ENCODE measurements around the gene NPAT.

Gene NPAT

DNA sequence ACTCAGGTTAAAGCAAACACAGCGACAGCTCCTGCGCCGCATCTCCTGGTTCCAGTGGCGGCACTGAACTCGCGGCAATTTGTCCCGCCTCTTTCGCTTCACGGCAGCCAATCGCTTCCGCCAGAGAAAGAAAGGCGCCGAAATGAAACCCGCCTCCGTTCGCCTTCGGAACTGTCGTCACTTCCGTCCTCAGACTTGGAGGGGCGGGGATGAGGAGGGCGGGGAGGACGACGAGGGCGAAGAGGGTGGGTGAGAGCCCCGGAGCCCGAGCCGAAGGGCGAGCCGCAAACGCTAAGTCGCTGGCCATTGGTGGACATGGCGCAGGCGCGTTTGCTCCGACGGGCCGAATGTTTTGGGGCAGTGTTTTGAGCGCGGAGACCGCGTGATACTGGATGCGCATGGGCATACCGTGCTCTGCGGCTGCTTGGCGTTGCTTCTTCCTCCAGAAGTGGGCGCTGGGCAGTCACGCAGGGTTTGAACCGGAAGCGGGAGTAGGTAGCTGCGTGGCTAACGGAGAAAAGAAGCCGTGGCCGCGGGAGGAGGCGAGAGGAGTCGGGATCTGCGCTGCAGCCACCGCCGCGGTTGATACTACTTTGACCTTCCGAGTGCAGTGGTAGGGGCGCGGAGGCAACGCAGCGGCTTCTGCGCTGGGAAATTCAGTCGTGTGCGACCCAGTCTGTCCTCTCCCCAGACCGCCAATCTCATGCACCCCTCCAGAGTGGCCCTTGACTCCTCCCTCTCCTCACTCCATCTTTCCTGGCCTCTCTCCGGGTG lies at the start of gene NPAT, which contains the start of gene ATM:
TSS of gene NPAT (minus strand) at position 65 of the 774 bp plus-strand sequence. CDS start 102 bp downstream, outside the sequence.
TSS of gene ATM (plus strand) at position 494 of the 774 bp plus-strand sequence. CDS start 4,558 bp downstream, outside the sequence.
- peak; percentile 98 for DNase-seq

DNA sequence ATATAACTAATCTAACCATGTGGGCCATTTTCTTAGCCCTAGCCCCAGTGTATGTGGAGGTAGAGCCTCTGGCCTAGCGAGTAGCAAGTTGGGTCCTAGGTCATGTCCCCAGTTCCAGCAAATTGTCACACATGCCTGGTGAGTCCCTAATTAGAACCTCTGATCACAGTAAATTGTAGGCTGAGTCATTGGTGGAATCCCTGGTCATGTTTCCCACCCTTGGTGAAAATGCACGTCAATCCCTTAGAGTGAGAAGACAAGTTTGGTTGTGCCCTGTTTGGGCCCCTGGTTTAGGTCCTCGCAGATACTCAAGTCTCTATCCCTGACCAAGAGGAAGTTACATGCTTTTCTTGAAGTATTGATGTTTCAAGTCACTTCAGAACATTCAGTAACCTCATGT lies 47.1 kb upstream of the NPAT start:
- no peak for DNase-seq

DNA sequence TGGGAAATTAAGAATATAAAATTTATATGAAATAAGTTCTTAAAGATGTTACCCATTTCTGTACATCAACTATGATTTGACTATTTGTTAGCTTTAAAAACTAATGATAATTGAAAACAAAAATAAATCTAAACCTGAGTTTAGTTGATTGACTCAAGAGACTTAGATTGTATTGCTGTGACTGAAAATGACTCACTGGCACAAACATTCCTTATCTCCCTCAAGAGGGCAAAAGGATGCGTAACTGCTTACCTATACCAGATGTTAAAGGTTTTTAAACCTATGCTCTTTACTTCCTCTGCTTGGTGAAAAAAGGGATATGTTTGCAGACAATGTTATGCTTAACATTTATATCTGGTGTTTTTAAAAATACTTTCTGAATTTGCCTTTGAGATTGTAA lies 30.7 kb upstream of the NPAT start:
- no peak for DNase-seq

DNA sequence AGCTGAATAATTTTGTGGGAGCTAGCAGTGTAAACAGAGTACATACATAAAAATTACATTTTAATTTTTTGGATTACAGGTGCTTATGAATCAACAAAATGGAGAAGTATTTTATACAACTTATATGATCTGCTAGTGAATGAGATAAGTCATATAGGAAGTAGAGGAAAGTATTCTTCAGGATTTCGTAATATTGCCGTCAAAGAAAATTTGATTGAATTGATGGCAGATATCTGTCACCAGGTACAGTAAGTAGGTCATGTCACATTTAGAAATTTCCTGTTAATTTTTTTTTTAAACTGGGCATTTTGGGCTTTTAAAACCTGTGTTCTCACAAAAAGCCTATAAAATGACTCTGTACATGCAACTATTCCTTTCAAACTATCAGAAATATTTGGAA lies 24.4 kb upstream of the NPAT start:
- DNase-seq, result no peak

DNA sequence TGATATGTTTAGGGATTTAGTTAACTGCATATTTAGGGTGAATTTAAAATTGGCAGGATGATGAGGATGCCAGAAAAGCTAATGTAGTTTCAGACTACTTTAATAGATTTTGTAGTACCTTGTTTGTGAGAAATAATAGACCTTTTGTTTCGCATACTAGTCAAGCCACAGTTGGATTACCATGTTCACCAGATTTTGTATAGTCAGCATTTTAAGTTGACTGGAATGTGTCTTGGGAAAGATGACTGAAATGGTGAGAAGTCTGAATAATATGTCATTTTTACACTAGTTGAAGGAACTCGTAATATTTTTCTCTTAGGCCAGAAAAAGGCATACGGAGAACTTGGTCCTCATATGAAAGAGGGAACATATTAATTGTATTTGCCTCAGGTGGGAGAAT lies 23.9 kb upstream of the NPAT start:
- DNase-seq, result no peak

DNA sequence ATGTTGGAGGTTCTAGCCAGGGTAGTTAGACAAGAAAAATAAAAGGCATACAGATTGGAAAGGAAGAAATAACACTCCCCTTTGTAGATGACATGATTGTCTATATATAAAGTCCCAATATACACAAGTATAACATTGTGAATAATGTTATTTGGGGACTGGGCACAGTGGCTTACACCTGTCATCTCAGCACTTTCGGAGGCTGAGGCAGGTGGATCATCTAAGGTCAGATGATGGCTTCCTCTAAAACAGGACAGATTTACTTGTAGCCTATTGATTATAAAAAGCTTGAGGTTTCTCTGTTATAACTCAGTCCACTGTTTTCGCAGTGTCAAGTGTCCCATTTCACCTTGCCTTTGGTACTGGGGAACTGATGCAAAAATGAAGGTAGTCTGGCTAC lies 20.0 kb upstream of the NPAT start:
- DNase-seq, result no peak

DNA sequence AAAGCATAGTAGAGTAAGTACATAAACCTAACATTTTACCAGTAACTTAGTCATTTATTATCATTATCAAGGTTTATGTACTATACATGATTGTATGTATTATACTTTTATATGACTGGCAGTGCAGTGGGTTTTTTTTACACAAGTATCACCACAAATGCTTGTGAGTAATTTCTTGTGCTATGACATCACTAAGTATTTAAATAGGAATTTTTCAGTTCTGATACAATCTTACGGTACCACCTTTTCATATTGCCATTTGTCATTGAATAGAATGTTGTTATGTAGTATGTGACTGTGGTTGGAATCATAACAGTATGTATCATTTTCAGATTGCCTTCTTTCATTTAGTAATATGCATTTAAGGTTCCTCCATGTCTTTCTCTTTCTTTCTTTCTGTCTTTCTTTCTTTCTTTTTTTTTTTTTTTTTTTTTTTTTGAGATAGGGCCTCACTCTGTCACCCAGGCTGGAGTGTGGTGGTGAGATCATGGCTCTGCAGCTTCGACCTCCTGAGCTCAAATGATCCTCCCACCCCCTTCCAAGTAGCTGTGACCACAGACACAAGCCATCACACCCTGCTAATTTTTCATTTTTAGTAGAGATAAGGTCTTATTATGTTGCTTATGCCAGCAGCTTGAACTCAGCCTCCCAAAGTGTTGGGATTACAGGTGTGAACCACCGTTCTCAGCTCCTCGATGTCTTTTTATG lies 19.0 kb upstream of the NPAT start:
- no peak for DNase-seq

DNA sequence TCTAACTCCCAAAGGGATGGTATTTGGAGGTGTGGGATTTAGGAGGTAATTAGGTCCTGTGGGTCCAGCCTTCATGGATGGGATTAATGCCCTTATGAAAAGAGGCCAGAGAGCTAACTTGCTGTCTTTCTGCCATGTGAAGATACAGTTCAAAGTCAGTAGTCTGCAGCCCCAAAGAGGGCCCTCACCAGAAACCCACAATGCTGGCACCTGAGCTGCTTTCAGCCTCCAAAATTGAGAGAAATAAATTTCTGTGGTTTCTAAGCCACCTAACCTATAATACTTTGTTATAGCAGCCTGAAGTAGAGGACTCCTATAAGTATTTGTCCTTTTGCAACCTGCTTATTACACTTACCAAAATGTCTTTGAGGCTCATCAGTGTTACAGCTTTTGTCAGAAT lies 16.6 kb upstream of the NPAT start:
- no peak for DNase-seq

DNA sequence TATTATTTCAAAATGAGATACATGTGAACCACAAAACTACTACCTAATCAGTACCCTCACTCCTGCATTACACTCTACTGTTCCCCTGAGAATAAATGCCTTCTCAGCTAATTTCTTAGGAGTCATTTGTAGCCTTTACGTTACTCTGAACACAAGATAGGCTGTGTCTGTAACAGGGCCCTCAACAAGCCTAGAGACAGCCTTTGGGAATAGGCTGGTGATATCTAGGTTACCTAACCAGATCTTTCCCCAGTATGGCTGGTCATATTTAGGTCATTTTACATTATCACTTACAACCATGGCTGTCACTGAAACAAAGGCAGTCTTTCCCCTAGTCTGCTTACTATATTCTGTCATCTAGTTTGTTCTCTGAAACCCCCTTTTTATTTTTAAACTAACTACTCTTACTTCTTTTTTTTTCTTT lies 14.6 kb upstream of the NPAT start:
- no peak for DNase-seq

DNA sequence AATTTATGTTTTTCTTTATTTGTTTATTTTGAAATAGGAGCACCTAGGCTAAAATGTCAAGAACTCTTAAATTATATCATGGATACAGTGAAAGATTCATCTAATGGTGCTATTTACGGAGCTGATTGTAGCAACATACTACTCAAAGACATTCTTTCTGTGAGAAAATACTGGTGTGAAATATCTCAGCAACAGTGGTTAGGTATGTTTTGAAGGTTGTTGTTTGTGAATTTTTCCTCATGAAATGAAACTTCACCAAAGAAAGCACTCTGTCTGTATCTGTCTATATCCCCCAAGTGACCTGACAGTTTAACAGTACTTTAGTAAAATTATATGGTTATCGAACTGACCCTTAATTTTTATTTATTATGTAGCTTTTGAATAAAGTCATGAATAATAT lies 13.2 kb upstream of the NPAT start:
- DNase-seq, result no peak

DNA sequence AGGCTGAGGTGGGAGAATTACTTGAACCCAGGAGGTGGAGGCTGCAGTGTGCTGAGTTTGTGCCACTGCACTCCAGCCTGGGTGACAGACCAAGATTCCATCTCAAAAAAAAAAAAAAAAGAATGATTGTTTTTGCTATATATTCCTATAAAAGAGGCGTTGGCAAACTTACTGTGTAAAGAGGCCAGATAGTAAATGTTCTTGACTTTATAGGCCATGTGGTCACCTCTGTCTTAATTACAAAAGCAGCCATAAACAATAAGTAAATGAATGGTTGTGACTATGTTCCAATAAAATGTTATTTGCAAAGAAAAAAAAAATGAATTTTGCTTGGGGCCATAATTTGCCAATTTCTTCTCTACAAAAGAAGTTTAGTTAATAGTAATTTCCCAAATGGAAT lies 12.8 kb upstream of the NPAT start:
- DNase-seq, result no peak

DNA sequence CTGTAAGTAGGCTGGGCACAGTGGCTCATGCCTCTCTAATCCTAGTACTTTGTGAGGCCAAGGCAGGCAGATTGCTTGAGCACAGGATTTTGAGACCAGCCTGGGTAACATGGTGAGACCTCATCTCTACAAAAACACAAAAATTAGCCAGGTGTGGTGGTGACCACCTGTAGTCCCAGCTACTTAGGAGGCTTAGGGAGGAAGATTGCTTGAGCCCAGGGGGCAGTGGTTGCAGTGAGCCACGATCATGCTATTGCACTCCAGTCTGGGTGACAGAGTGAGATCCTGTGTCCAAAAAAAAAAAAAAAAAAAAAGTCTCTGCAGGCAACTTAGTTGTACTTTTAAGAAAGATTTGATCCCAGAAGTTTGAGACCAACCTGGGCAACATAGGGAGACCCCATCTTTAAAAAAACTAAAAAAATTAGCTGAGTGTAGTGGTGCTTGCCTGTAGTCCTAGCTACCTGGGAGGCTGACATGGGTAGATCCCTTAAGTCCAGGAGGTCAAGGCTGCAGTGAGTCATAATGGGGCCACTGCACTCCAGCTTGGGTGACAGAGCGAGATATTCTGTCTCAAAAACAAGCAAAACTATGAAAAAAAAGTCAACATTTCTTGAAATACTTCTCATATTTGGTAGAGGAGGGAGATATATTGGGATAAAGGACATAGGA lies 11.0 kb upstream of the NPAT start:
- DNase-seq, result no peak

DNA sequence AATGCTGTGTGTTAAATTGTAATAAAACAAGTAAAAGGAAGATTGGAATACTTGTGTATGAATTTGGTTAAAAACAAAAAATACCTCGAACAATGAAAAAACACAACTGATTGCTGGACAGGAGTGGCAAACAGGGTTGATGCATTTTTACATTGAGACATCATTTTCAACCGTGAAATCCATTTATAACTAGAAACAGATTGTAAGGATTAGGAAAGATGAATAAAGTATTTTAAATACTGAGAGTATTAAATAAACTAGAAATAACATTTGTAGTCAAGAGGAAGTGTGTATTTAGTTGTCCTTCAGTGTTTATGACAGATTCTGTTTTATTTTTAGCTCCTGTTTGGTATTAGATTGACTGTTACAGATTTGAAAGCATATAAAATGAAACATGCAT lies 5.8 kb upstream of the NPAT start:
- no peak for DNase-seq

DNA sequence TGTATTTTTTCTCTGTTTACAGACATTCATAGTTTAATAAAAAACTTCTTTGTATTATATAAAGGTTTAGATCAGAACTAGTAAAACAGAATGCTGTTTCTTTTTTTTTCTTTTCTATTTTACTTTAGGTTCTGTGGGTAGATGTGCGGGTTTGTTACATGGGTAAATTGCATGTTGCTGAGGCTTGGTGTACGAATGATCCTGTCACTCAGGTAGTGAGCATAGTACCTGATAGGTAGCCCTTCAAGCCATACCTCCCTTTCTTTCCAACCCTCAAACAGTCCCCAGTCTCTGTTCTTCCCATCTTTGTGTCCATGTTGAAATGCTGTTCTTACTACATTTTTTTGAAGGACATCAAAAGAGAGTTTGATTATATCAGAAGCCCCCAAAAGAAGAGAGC lies 3.6 kb upstream of the NPAT start:
- no peak for DNase-seq

DNA sequence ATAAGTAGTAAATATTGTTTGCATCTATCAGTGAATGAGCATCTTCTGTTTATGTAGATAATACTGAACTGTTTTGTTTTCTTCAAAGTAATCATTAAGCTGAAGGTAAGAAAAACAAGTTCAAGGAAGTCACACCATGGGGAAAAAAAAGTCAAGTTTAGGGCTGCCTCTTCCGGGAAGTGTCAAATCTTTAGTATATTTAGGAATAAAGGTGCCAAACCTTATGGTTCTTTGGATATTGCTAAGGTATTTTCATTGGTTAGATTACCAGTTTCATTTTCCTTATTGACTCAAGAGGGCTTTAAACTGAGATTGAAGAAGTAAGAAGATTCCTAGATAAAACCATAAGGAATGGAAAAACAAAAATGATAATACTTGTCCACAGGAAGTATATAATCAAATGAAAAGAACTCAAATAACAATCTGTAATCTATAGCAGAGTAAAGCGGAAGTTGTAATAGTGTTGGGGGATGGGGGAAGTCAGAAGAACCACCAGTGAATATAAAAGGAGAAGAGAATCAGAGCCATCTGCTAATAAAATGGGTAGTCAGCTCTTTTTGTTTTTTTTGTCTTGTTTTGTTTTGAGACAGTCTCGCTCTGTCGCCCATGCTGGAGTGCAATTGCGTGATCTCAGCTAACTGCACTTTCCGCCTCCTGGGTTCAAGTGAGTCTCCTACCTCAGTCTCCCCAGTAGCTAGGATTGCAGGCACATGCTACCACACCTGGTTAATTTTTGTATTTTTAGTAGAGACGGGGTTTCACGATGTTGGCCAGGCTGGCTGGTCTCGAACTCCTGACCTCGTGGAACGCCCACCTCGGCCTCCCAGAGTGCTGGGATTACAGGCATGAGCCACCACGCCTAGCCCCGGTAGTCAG lies 2.7 kb upstream of the NPAT start:
- no peak for DNase-seq

DNA sequence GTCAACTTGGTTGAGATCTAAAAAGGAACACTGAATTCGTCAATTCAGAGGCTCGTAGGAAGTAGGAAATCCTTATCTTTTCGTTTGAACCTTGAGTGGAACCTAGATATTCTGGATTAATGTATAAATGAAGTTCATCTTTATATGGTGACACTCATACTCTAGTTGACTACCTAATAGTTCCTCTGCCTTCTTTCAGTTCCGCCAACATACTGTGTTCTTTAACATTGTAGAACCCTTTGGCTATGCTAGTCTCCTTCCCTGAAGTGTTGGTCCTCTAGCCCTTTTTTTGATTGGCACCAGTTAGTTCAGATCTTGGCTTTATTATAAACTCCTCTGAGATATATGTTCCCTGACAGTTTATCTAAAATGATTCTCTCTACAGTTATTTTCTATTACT lies 1.9 kb upstream of the NPAT start:
- no peak for DNase-seq

DNA sequence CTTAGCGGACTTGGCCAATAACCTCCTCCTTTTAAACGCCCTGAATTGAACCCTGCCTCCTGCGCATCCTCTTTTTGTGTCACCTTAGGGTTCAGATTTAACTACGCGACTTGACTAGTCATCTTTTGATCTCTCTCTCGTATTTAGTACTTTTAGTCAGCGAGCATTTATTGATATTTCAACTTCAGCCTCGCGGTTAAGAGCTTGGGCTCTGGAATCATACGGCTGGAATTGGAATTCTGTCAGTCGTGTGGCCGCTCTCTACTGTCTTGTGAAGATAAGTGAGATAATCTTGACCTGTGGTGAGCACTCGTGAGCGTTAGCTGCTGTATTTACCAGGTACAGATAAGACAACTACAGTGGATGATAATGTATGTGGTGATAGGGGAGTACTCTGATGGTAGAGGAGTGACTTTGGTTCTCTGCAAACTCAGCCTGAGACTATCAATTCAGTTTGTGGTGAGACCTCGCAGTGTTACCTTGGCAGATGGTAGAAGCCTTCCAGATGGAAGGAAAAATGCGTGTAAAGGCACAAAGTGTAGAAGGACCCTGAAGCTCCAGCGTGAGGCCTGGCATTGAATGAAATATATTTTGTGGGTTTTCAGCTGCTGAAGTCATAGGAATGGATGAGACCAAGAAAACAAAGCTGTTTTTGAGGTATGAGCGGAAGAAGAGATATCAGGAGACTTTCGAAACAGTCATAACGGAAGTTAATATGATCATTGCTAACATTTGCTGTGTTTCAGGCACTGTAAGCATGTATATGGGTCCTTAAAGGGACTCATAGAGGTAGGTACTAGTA lies 1.1 kb upstream of the NPAT start:
- no peak for DNase-seq

DNA sequence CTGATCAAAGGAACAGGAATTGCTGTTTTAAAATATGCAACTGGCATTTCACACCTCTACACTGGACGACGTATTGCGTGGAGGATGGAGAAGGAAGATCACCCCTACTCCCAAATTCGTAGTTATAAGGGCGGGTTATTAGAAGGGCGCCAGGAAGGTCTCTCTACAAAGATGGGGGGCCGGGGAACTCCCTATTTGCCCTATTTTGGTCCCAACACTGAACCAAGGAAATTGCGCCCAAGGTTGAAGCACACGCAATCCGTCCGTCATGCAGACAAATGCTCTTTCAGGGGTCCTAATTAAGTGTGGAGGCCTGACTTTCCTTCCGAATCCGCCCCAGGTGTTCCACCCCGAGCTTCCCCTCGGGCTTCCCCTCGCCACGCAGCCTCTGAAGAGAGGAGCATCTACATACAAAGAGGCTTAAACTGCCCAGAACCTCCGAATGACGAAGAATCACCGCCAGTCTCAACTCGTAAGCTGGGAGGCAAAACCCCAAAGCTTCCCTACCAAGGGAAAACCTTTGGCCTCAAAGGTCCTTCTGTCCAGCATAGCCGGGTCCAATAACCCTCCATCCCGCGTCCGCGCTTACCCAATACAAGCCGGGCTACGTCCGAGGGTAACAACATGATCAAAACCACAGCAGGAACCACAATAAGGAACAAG lies 396 bp downstream of the NPAT start:
- no peak for DNase-seq

DNA sequence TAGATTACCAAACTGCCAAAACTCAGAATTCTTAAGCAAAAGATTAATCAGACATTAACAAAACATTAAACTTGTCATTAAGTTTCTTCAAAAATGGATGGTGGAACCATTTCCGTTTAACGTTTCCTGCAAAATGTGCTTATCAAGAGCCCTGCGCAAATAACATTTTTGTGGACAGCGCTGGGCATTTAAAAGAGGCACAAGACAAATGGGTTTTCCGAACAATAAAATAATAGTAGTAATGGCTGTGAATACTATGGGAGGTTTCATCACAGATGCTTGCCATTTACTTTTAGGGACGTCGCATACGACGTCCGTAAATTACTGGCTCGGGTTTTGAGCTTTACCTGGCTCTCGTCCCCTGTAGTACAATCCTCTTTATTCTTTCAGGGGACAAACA lies 1.1 kb downstream of the NPAT start:
- DNase-seq, result no peak

DNA sequence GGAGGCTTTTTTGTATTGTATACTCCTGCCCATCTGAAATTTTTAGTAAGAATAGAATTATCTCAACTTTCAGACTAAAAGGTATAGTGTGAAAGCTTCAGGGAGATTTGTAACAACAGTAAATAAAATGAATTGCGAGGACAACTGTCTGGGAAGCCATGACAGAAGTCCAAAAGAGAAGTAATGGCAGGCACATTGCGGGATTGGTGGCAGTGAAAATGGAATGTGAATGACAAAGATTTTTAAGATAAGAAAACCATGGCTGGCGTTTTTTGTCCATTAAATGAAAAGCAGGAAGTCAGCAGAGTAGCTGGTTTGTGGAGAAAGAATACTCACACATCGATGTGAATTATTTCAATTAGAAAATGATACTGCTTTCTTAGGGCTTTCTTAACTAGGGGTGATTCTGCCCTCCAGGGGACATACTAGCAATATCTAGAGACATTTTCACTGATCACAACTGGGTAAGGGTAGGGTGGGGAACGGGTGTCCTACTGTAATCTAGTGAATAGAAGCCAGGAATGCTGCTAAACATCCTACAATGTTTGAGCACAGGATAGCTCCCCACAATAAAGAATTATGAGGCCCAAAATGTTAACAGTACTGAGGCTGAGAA lies 1.6 kb downstream of the NPAT start:
- no peak for DNase-seq
